Testis (tissue), 3 donors: ENCODE measurements around the gene HECW1. TPM values are rescaled to one million over a fixed set of nuclear protein-coding genes. Genes with fewer than 3 reads are reported as not detected.

Experiments used
- DNase-seq: peaks from one replicate; pipeline ENCODE4 v3.0.0-alpha.2; 2019
- H3K27ac ChIP-seq, 2 donors: fragments of 200-600 bp; sonication (generic); one replicate each; pipeline ENCODE4 v1.5.1; 2019
- H3K27me3 ChIP-seq: fragments of 200-600 bp; sonication (generic); one replicate; pipeline ENCODE4 v1.5.1; 2019
- H3K36me3 ChIP-seq: fragments of 200-600 bp; sonication (generic); one replicate; pipeline ENCODE4 v1.5.1; 2017; ENCODE audit warnings: low read depth; ENCODE audit errors: missing control alignments
- H3K4me1 ChIP-seq: fragments of 200-600 bp; sonication (generic); one replicate; pipeline ENCODE4 v1.5.1; 2019
- H3K4me3 ChIP-seq, 2 donors: fragments of 200-600 bp; sonication (generic); one replicate each; pipeline ENCODE4 v1.5.1; 2017 to 2019
- H3K9me3 ChIP-seq: fragments of 200-600 bp; sonication (generic); one replicate; pipeline ENCODE4 v1.5.1; 2017
- POLR2A ChIP-seq: fragments of 450-650 bp; IDR thresholded peaks from one replicate; pipeline ENCODE4 v1.6.1; 2017; ENCODE audit warnings: antibody characterized with exemption, mild to moderate bottlenecking, moderate library complexity
- WGBS, 2 donors: methylation state at CpG; one replicate each; pipeline ENCODE4 v1.1.5; 2018; 5-methylcytosine and 5-hydroxymethylcytosine counted together
- intact Hi-C: fragments of 100-400 bp; cut with DNase I; formaldehyde crosslinking; loops from one replicate; pipeline ENCODE4 v1.15.1; 2023; ENCODE audit warnings: low total_unique reads
- polyA plus RNA-seq: library from polyadenylated mRNA; stranded (reverse); fragments of 350-450 nt; fragmentation: Illumina TruSeq; extraction: RNeasy Lipid Tissue Mini Kit (QIAGEN cat#74804); gene quantifications from one replicate; pipeline ENCODE4 v1.2.3, GENCODE V29; 2014; ENCODE audit warnings: low read depth, low replicate concordance; ENCODE audit not compliant: insufficient read depth
- total RNA-seq, 2 donors: library from RNA; depleted of rRNA; stranded (reverse); fragments of >200 nt; gene quantifications; one replicate each; pipeline ENCODE4 v1.2.3, GENCODE V29; 2016
- TF ChIP-seq, protein P1 (sequence below), 3 experiments: fragments of 450-650 bp in 2 of 3; fragments of 200-600 bp in 1 of 3; sonication (generic) in 1 of 3; IDR thresholded peaks; one replicate each; pipeline ENCODE4 v1.5.1; 2016 to 2019; ENCODE audit warnings: antibody characterized with exemption in 3 of 3, mild to moderate bottlenecking in 2 of 3, moderate library complexity in 1 of 3

The HECW1 gene
- total and polyA plus RNA-seq, 3 donors from 2014 or later, result 3.2 to 14.5 (median 5.0) TPM

DNA sequence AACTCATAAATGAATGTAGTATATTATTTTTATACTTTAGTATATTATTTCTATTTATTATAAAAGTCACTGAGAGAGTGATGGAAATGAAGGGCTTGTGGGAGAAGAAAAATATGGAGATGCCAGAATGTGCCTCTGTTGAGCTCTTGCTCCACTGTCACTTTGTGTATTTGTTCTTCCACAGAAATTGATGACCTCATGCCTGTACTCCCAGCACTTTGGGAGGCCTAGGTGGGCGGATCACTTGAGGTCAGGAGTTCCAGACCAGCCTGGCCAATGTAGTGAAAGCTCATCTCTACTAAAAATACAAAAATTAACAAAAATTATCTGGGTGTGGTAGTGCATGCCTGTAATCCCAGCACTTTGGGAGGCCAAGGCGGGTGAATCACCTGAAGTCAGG, 394.0 kb downstream of the HECW1 start:
- WGBS, 2 donors, result 85 to 97% methylated on average over 2 of the region's 2 CpGs
- no peaks in the 10 kb centered on the region for H3K9me3 ChIP-seq
- H3K36me3 ChIP-seq, result no peaks in the 10 kb centered on the region
- no peak overlapping the region for H3K27ac ChIP-seq
- no peak for TF ChIP-seq POLR2A
- TF ChIP-seq, protein P1, sequence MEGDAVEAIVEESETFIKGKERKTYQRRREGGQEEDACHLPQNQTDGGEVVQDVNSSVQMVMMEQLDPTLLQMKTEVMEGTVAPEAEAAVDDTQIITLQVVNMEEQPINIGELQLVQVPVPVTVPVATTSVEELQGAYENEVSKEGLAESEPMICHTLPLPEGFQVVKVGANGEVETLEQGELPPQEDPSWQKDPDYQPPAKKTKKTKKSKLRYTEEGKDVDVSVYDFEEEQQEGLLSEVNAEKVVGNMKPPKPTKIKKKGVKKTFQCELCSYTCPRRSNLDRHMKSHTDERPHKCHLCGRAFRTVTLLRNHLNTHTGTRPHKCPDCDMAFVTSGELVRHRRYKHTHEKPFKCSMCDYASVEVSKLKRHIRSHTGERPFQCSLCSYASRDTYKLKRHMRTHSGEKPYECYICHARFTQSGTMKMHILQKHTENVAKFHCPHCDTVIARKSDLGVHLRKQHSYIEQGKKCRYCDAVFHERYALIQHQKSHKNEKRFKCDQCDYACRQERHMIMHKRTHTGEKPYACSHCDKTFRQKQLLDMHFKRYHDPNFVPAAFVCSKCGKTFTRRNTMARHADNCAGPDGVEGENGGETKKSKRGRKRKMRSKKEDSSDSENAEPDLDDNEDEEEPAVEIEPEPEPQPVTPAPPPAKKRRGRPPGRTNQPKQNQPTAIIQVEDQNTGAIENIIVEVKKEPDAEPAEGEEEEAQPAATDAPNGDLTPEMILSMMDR (IDR thresholded peaks at IDR 0.05), result no peak
- no peak overlapping the region for H3K4me3 ChIP-seq
- no peaks in the 10 kb centered on the region for H3K4me1 ChIP-seq
- H3K27me3 ChIP-seq, result no peaks in the 10 kb centered on the region
- intact Hi-C loops, result no loop called here
- no peak for DNase-seq

DNA sequence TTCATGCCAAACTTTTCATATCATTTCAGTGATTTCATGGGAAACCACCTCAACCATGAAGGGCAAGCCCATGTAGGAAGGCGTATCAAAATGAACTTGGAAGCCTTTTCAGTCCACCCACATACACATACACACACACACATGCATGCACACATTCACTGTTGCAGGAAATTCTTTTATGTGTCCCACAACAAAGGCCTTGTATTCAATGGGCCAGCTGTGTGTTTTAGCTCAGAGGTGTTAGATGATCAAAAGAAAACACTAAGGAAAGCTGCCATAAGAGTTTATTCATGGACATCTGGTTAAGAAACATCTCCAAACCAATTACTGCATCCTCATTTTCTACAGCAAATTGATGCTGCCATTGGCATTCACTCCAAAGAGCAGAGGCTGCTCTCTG, 396.0 kb downstream of the HECW1 start:
- intact Hi-C loops, result no loop called here
- TF ChIP-seq, protein P1 (IDR thresholded peaks at IDR 0.05), result no peak
- no peak for TF ChIP-seq POLR2A
- 82 to 90% methylated on average over 1 of the region's 1 CpG for WGBS, 2 donors
- no peaks in the 10 kb centered on the region for H3K4me1 ChIP-seq
- H3K27ac ChIP-seq, result no peak overlapping the region
- no peak overlapping the region for H3K4me3 ChIP-seq
- H3K27me3 ChIP-seq, result no peaks in the 10 kb centered on the region
- H3K9me3 ChIP-seq, result no peaks in the 10 kb centered on the region
- H3K36me3 ChIP-seq, result no peaks in the 10 kb centered on the region
- DNase-seq, result no peak

DNA sequence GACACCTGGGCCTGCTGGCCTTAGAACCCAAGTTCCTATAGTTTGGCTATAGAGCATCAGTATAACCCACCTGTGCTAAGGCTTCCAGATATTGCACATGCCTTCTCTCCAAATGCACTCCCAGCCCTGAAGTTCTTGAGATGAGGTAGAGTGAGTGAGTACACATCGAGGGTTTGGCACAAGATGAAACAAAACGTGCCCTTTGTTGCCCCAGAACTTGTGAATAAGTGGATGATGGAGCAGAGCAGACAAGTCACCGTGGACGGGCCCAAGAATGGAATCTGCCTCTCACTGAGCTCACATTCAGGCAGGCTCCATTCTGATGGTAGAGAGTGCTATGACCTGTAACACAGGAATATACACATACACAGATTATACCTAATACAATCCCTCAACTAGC, 397.5 kb downstream of the HECW1 start:
- Histone ChIP-seq H3K4me3 (no peak overlapping the region), H3K36me3 (no peaks in the 10 kb centered on the region), H3K9me3 (no peaks in the 10 kb centered on the region), H3K4me1 (no peaks in the 10 kb centered on the region), H3K27me3 (no peaks in the 10 kb centered on the region), H3K27ac (no peak overlapping the region)
- TF ChIP-seq, protein P1 (IDR thresholded peaks at IDR 0.05), result no peak
- no peak for TF ChIP-seq POLR2A
- WGBS, 2 donors, result 82 to 90% methylated on average over 4 of the region's 4 CpGs
- intact Hi-C loops, result no loop called here
- no peak for DNase-seq

DNA sequence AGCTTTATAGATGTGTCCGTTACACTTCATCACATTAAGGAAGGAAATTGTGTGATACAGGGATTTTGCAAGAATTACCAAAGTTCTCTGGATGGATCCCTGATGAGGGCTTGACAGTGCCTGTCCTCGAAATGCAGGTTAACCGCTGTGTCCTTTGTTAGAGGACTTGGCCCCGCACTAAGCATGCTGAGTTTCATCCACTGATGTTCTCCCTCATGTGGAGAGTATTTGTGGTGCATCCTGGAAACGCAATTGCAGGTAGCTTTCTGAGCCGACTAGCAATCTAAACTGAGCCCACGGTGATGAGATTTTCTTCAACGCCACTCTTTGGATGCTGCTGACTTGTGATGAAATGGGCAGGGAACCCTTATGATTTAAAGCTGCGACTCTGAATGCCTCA, 398.6 kb downstream of the HECW1 start:
- TF ChIP-seq POLR2A, result no peak
- TF ChIP-seq, protein P1 (IDR thresholded peaks at IDR 0.05), result no peak
- no peaks in the 10 kb centered on the region for H3K36me3 ChIP-seq
- no peak overlapping the region for H3K27ac ChIP-seq
- intact Hi-C loops, result no loop called here
- H3K4me1 ChIP-seq, result no peaks in the 10 kb centered on the region
- H3K27me3 ChIP-seq, result no peaks in the 10 kb centered on the region
- DNase-seq, result no peak
- no peaks in the 10 kb centered on the region for H3K9me3 ChIP-seq
- no peak overlapping the region for H3K4me3 ChIP-seq
- WGBS, 2 donors, result 83 to 85% methylated on average over 9 of the region's 9 CpGs

DNA sequence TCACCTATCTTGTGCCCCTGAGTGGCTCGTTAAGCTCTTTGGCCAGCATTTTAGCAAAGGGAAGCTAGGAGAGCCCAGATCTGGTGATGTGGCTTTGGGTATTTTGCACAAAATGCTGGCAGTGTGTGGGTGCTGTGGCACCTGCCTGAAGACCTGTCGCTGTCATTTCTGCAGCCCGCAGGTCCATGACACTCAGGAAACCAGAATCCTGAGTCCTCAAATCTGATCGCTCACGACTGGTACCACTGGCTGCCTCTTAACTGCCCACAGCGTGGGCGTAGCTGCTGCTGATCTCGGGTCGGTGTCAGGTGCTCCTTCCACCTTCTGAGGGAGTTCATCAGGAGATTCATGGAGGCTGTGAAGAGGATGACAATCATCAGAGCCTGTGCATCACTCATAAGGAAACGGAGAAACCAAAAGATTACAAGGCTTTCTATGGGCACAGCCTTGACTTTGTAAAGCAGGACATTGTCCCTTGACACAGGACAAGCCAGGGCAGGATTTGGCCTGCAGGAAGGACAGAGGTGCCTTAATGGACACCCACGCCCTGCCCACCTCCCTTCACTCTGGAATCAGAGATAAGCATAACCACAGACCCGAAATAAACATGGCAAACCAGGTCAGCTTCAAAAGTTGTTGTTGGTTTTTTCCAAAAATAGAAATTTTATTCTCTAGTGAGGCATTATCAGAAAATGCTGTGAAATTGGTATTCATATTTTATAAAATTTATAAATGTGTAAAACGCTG, 399.5 kb downstream of the HECW1 start:
- WGBS, 2 donors, result 80 to 88% methylated on average over 9 to 13 of the region's 13 CpGs
- intact Hi-C loops, result no loop called here

More for the DNA sequence above, 399.5 kb downstream of the HECW1 start:
- TF ChIP-seq, protein P1 (IDR thresholded peaks at IDR 0.05), result no peak
- no peak for TF ChIP-seq POLR2A
- no peak overlapping the region for H3K4me3 ChIP-seq
- H3K9me3 ChIP-seq, result no peaks in the 10 kb centered on the region
- H3K4me1 ChIP-seq, result no peaks in the 10 kb centered on the region
- H3K27me3 ChIP-seq, result no peaks in the 10 kb centered on the region
- H3K36me3 ChIP-seq, result no peaks in the 10 kb centered on the region
- no peak for DNase-seq
- H3K27ac ChIP-seq, result no peak overlapping the region
